WERI-Rb-1 (cell line): Measurements from ENCODE around the gene CDCA7L.
A peak's percentile ranks its signal among the peaks of the same experiment; 100 is the strongest.

Source experiments
- DNase-seq: peaks from one replicate; pipeline ENCODE4 v3.0.0-alpha.2; 2020
- H3K27ac ChIP-seq: fragments of 250-450 bp; sonication (Bioruptor Pico); 2 replicates; pipeline ENCODE4 v1.5.1; 2020; ENCODE audit warnings: mild to moderate bottlenecking, moderate library complexity
- H3K27me3 ChIP-seq: fragments of 250-450 bp; sonication (Bioruptor Pico); 2 replicates; pipeline ENCODE4 v1.5.1; 2021; ENCODE audit warnings: mild to moderate bottlenecking, low read depth, moderate library complexity; ENCODE audit not compliant: insufficient read depth, severe bottlenecking
- H3K36me3 ChIP-seq: fragments of 250-450 bp; sonication (Bioruptor Pico); 2 replicates; pipeline ENCODE4 v1.5.1; 2020; ENCODE audit warnings: mild to moderate bottlenecking, moderate library complexity
- H3K4me3 ChIP-seq: 2 replicates; pipeline ENCODE4 v1.5.1; 2011; ENCODE audit warnings: low read depth, mild to moderate bottlenecking, control low read depth, low read length
- H3K9me3 ChIP-seq: fragments of 250-450 bp; sonication (Bioruptor Pico); 2 replicates; pipeline ENCODE4 v1.5.1; 2021; ENCODE audit warnings: mild to moderate bottlenecking, moderate library complexity; ENCODE audit not compliant: severe bottlenecking
- CTCF ChIP-seq: IDR thresholded peaks from 2 replicates; pipeline ENCODE4 v1.5.1; 2011; ENCODE audit warnings: low read depth, mild to moderate bottlenecking, control low read depth, inconsistent platforms, low read length

The CDCA7L gene

GRCh38 chr7:21948364-21948763, 2.7 kb upstream of the CDCA7L start:
- Histone ChIP-seq H3K27me3 (no peaks in the 10 kb centered on the region), H3K36me3 (no peaks in the 10 kb centered on the region), H3K27ac (no peak overlapping the region), H3K9me3 (no peaks in the 10 kb centered on the region), H3K4me3 (no peak overlapping the region)
- TF ChIP-seq CTCF = no peak
- no peak for DNase-seq

- DNase-seq = no peak
- no peaks in the 10 kb centered on the region for H3K27me3 ChIP-seq
- H3K36me3 ChIP-seq = no peaks in the 10 kb centered on the region
- TF ChIP-seq CTCF = no peak
- H3K4me3 ChIP-seq = no peak overlapping the region
- no peak overlapping the region for H3K27ac ChIP-seq
- no peaks in the 10 kb centered on the region for H3K9me3 ChIP-seq
These were observed 2.2 kb upstream of the CDCA7L start for GRCh38 chr7:21947946-21948345.

GRCh38 chr7:21947056-21947455, 1.4 kb upstream of the CDCA7L start:
- Histone ChIP-seq H3K27ac (no peak overlapping the region), H3K27me3 (no peaks in the 10 kb centered on the region), H3K36me3 (no peaks in the 10 kb centered on the region), H3K9me3 (no peaks in the 10 kb centered on the region), H3K4me3 (no peak overlapping the region)
- no peak for DNase-seq
- no peak for TF ChIP-seq CTCF

- Histone ChIP-seq H3K36me3 (no peaks in the 10 kb centered on the region), H3K27ac (peak overlapping the region; percentile 91), H3K27me3 (no peaks in the 10 kb centered on the region), H3K4me3 (peak overlapping the region; percentile 78), H3K9me3 (no peaks in the 10 kb centered on the region)
- no peak for TF ChIP-seq CTCF
- no peak for DNase-seq
These were observed 567 bp upstream of the CDCA7L start for GRCh38 chr7:21946222-21946709.

GRCh38 chr7:21944616-21945453, 864 bp downstream of the CDCA7L start:
- no peaks in the 10 kb centered on the region for H3K36me3 ChIP-seq
- peak; percentile 35 for DNase-seq
- H3K27me3 ChIP-seq = no peaks in the 10 kb centered on the region
- H3K4me3 ChIP-seq = peak overlapping the region; percentile 78
- TF ChIP-seq CTCF = no peak
- H3K27ac ChIP-seq = peak overlapping the region; percentile 91
- no peaks in the 10 kb centered on the region for H3K9me3 ChIP-seq
